GM19397 (cell line): Measurements from ENCODE around the gene SERTAD3.
"Not testable (repeated sequence)": the region's sequence is repeated elsewhere in the genome, so short reads cannot be mapped to it uniquely, and the experiment has no call there.

ENCODE experiments used
- ATAC-seq: cut with Tn5 transposase; IDR thresholded peaks from one replicate; pipeline ENCODE4 v1.9.1; 2021; ENCODE audit warnings: mild to moderate bottlenecking, moderate library complexity; ENCODE audit not compliant: unreplicated experiment

The SERTAD3 gene

GRCh38 chr19:40458597-40458974 is 14.5 kb upstream of the SERTAD3 start:
- ATAC-seq = no peak

- ATAC-seq = no peak
These were observed 13.9 kb upstream of the SERTAD3 start for GRCh38 chr19:40457953-40458596.

- ATAC-seq = no peak
These were observed 12.9 kb upstream of the SERTAD3 start for GRCh38 chr19:40457048-40457447.

- not testable (repeated sequence) for ATAC-seq
These were observed 9.8 kb upstream of the SERTAD3 start for GRCh38 chr19:40453943-40454342.

DNA sequence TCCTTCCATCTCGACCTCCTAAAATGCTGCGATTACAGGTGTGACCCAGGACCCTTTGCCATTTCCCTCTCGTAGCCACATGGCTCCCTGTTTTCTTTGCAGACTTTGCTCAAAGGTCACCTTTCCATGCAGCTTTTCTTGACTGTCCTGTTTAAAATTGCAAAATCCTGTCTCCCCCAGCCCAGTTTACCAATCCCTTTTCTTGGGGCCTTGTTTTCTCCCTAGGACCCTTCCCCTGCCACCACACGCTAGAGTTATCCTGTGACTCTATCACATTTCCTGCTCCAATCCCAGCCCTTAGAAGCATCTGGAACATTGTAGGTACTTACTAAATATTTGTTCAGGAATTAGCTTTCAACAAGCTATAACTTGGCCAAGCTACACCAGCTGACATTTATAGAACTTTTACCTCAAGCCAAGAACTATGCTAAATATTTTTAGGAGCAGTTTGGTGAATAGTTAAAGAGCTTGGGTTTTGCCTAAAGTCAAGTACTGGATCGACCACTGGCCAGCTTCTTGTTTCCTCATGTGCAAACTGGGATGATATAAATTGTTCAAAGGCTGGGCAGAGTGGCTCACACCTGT is 9.1 kb upstream of the SERTAD3 start:
- no peak for ATAC-seq

- no peak for ATAC-seq
These were observed 7.9 kb upstream of the SERTAD3 start for GRCh38 chr19:40452016-40452415.

DNA sequence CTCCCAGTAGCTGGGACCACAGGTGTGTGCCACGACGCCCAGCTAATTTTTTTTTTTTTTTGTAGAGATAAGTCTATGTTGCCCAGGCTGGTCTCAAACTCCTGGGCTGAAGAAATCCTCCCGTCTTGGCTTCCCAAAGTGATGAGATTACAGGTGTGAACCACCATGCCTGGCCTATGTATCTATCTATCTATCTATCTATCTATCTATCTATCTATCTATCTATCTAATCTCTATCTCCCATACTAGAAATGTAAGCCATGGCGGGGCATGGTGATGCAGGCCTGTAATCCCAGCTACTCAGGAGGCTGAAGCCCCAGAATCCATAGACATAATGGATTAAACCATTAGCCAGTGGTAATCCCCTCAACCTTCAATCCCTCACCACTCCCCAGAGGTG is 6.5 kb upstream of the SERTAD3 start:
- ATAC-seq = no peak

DNA sequence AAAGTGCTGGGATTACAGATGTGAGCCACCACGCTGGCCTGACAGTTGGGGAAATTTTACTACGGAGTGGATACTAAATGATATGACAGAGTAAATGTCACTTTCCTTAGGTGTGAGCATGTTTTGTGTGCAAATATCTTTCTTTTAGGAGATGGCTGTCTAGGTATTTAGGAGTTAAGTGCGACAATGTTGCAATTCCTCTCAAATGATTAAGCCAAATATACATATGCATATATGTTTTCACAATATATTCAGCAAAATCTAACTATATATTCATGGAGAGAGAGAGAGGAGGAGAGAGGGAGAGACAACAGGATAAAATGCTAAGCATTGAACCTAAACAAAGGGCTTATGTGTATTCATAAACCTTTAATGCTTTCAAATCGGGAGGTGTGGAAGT is 5.4 kb upstream of the SERTAD3 start:
- no peak for ATAC-seq

- no peak for ATAC-seq
These were observed 2.2 kb upstream of the SERTAD3 start for GRCh38 chr19:40446263-40446784.

GRCh38 chr19:40445780-40446262 is 1.7 kb upstream of the SERTAD3 start:
- ATAC-seq = no peak

DNA sequence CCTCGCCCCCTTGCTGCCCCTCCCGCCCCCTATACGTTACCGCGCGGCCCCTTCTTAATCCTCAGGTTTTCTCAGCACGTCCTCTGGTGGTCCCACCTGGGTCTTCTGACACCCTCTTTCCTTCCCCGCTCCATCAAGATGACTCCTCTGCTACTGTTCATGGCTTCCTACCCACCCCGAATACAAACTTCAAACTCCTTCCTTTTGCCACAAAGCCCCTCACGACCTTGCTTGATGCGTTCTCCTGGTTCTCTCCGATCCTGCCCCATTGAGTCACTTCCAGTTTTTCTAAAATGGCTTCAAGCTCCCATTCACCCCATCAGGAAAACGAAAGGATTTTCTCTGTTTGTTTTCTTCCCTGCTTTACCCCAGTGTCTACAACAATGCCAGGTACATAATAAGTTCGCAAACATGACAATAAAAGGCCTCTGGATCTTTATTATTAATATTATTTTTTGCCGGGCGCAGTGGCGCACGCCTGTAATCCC is 734 bp upstream of the SERTAD3 start:
- ATAC-seq = no peak

- ATAC-seq = peak; percentile 59
These were observed 770 bp downstream of the SERTAD3 start for GRCh38 chr19:40443131-40443999.

DNA sequence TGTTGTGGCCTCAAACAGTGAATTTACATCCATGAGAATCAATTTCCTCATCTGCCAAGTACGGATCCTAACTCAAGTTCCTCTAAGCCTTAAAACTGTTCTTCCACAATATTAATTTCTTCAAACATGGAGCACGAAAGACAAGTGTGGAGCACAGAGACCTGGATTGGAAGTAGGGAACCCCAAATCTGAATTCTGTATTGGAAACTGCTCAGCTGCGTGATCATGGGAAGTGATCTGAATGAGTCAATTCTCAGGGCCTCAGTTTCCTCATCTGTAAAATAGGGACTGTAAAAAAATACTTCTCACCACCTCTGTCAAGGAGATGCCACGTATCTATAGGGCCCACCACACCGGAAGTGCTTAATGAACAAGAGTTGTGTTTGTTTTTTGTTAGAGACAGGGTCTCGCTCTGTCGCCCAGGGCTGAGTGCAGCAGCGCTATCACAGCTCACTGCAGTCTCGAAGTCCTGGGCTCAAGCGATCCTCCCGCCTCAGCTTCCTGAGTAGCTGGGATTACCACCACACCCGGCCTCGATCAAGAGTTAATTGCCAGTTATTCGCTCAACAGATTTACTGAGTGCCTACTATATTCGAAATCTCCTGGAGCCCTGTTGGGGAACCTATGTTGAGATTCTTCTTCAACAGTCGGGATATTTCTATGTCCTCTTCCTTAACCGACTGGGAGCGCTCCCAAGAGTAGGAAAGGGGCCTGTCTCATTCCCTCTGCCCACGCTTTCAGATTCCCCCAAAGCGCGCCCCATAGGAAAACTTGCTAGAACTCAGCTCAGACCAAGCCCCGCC is 1.6 kb downstream of the SERTAD3 start:
- no peak for ATAC-seq

GRCh38 chr19:40441719-40442253 is 2.3 kb downstream of the SERTAD3 start:
- ATAC-seq = no peak

- no peak for ATAC-seq
These were observed 5.9 kb downstream of the SERTAD3 start for GRCh38 chr19:40438284-40438683.

DNA sequence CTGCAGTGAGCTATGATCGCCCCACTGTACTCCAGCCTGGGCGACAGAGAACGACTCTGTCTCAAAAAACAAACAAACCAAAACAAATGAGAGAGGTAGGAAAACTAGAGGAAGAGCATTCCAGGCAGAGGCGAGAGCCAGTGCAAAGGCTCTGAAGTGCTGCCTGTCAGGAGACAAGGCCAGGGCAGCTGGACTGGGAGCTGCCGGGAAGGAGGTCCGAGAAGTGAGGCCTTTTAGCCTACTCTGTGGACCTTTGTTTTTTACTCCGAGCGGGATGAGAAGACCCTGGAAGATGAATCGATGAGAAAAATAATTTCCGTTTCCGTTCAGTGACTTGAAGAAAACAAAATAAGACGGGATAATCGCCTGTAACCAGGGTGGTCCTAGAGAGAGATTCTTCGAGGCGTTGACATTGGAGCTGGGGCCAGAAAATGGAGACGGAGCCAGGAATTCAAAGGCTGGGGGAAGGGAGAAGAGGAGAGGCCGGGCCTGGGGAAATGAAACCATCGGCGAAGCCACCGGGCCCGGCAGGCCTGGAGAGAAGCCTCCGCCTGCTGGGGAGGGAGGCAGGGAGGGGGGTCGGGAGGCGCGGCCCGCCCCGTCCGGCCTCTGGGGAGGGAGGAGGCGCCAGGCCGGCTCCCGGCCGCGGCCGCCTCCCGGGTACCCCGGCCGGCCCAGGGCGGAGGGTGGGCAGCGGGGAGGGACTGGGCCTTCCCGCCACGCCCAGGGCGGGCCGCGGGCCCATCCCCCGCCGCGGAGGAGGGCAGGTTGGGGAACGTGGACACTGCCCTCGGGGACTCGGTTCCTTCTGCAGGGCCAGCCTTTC is 10.5 kb downstream of the SERTAD3 start:
- peak; percentile 74 for ATAC-seq

DNA sequence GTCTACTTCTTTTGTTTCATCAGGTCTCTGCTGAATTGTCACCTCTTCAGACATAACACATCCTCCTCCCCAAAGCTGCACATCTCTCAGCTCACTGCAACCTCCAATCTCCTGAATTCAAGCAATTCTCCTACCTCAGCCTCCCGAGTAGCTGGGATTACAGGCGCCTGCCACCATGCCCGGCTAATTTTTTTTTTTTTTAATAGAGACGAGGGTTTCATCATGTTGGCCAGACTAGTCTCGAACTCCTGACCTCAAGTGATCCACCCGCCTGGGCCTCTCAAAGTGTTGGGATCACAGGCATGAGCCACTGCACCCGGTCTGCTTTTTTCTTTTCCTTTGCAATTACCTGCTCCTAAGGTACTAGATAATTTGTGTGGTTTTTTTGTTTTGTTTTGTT is 11.4 kb downstream of the SERTAD3 start:
- not testable (repeated sequence) for ATAC-seq

GRCh38 chr19:40431698-40432097 is 12.4 kb downstream of the SERTAD3 start:
- no peak for ATAC-seq

GRCh38 chr19:40430242-40430641 is 13.9 kb downstream of the SERTAD3 start:
- ATAC-seq = not testable (repeated sequence)
